ENCODE measurements around the gene SPTBN4.

Gene SPTBN4

DNA sequence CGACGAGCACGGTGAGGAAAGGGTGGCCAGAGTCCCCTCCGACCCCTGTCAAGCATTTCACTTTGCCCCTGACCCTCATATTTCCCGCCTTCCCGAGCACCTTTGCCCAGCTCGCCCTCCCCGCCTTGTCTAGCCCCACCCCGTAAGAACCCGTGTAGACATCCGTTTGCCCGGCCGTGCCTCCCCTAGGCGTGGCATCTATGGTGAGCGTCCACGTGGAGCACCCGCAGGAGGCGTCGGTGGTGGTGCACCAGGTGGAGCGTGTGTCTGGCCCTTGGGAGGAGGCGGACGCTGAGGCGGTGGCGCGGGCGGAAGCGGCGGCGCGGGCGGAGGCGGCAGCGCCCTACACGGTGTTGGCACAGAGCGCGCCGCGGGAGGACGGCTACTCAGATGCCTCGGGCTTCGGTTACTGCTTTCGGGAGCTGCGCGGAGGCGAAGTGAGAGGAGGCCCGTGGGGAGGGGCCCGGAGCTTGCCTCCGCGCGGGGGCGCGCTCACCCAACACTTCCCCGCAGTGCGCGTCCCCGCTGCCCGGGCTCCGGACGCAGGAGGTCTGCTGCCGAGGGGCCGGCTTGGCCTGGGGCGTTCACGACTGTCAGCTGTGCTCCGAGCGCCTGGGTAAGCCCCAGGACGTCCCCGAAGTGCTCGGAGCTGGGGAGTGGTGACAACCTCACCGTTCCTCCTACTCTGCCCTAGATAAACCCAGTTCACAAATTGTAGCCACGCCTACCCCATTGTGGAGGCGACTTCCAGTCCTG lies 138.6 kb downstream of the SPTBN4 start:
- DNase-seq: peak; percentile 98

DNA sequence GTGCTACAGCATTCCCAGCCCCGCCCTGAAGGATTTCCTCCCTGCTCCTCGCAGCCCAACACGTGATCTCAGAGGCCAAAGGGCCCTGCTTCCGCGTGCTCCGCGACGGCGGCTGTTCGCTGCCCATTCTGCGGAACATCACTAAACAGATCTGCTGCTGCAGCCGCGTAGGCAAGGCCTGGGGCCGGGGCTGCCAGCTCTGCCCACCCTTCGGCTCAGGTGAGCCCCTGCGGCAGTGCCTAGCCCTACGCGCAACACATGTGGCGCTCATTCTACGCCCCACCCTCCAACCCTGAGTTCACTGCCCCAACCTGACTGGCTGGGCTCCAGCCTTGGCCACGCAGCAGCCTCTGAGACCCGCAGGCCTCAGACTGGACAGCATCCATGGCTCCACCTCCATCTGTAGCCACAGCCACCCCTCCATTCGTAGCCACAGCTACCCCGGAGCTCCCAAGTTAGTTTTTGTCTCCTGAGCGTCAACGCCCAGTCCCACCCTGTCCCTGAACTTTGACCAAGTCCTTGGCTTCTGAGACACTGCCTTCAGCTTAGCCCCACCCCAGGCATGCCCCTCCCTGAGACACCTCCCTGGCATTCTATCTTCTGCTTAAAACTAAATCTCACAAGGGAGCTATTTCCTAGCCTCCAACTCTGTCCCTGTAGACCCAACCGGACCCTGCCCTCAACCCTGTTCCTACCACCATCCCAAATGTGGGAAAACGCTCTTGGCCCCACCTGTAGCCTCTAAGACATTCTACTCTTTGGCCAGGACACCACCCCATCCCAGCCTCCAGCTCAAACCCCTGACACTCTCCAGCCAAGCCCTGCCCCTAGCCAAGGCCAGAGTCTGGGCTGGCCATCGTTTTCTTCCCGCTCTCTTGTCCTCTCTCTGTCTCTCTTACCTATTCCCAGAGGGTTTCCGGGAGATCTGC lies 140.8 kb downstream of the SPTBN4 start:
- DNase-seq: no peak

- DNase-seq: no peak
Measured at GRCh38 chr19:40608240-40608621, 141.4 kb downstream of the SPTBN4 start.

DNA sequence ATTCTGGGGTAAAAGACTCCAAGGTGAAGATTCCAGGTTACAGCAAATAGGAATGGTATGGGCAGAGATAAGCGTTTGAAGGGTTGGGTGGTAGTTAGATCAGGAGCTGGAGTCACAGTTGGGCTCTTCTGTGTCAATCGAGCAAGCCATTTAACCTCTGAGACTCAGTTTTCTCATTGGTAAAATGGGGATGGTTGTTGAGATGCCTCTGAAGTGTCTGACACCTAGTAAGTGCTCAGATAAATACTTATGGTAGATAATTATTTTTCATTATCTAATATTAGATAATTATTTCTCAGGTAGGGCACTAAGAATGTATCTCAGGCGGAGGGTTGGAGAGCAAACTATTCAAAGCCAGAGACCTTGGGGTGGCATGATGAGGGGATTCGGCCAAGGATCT lies 142.2 kb downstream of the SPTBN4 start:
- no peak for DNase-seq

GRCh38 chr19:40609561-40610395 lies 143.0 kb downstream of the SPTBN4 start:
- no peak for DNase-seq

DNA sequence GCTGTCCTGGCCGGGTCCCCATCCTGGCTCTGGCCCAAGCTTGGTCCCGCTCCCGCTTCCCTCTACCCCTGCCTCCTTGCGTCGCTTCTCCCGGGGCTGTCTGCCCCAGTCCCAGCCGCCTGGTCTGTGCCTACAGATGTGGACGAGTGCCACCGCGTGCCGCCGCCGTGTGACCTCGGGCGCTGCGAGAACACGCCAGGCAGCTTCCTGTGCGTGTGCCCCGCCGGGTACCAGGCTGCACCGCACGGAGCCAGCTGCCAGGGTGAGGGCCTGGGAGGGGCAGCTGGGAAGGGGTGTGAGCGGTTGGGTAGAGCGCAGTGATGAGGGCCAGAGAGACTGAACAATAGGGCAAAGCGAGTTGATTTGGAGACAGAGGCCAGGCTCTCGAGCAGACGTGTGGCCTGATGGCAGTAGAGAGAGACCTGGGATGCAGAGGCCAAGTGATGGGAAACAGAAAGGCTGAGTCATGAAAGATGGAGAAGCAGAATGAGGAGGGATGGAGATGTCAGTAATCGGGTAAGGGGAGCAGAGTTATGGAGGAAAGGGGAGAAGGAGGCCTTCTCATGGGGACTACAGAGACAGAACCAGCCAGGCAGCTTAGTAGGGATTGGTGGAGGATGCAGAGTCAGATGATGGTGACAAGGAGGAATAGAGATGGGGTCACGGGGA lies 143.7 kb downstream of the SPTBN4 start:
- no peak for DNase-seq

DNA sequence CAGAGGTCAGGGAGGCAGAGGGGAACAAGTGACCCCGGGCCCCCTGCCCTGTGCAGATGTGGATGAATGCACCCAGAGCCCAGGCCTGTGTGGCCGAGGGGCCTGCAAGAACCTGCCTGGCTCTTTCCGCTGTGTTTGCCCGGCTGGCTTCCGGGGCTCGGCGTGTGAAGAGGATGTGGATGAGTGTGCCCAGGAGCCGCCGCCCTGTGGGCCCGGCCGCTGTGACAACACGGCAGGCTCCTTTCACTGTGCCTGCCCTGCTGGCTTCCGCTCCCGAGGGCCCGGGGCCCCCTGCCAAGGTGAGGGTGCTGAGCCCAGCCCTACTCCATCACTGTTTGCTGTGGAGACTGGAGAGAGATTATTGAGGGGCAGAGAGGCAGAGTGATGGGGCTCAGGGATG lies 144.3 kb downstream of the SPTBN4 start:
- no peak for DNase-seq

- DNase-seq: no peak
Measured at GRCh38 chr19:40611900-40612698, 145.3 kb downstream of the SPTBN4 start.

DNA sequence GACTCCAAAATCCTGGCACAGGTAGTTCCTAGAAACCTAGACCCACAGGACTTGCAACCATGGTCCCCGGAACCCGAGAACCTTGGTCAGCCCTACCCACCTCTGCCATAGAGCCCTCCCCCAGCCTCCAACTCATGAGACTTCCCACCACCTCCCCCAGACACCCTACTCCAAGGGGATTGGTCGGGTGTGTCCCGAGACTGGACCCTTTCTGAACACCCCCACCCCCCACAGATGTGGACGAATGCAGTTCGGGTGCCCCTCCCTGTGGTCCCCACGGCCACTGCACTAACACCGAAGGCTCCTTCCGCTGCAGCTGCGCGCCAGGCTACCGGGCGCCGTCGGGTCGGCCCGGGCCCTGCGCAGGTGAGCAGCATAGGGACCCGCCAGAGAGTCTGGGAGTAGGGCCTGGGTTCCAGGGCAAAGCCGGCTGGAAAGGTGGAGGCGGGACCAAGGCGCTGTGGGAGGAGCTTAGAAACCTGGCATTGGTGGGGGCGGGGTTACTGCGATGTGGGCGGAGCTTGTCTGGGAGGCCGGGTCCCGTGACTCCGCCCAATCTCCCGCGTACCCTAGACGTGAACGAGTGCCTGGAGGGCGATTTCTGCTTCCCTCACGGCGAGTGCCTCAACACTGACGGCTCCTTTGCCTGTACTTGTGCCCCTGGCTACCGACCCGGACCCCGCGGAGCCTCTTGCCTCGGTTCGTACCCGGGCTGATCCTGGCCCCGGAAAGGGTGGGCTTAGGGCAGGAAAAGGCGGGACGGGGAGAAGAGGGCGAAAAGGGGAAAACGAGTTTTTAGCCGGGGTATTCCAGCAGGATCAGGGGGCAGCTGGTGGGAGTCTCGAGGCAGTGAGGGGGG lies 146.3 kb downstream of the SPTBN4 start:
- peak; percentile 94 for DNase-seq

- DNase-seq: peak; percentile 99
Measured at GRCh38 chr19:40613690-40614621, 147.2 kb downstream of the SPTBN4 start.

DNA sequence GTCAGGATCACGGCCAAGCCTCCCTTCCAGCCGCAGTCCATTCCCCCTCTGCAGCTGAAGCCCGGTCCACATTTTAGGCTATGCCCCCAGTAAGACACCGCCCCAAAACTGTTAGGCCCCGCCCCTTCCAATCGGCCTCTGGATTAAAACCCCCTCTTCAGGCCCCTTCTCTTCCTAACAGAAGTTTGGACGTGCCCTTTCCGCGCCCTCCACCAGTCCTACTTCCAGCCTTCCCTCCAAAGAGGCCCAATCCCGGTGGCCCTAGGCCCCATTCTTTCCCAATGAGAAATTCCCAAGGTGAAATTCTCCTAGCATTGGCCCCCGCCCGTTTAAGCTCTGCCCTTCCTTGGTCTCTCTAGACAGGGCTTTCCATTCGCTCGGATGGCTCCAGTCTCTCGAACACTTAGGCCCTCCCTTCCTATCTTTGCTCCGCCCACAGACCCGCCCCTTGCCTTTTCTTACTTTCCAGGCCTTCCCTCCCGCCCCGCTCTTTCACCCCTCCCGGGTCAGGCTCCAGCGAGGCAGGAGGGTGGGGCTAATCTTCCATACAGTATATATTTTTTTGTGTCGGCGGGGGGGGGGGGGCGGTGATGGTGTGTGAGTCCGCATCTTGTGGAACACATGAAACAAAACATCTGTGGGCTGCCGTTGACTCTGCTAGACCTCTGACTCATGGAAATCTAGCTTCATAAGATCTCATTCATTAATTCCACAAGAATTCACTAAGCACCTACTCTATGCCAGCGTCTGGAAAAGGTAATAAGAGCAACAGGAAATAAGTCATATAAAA lies 148.0 kb downstream of the SPTBN4 start:
- peak; percentile 92 for DNase-seq

DNA sequence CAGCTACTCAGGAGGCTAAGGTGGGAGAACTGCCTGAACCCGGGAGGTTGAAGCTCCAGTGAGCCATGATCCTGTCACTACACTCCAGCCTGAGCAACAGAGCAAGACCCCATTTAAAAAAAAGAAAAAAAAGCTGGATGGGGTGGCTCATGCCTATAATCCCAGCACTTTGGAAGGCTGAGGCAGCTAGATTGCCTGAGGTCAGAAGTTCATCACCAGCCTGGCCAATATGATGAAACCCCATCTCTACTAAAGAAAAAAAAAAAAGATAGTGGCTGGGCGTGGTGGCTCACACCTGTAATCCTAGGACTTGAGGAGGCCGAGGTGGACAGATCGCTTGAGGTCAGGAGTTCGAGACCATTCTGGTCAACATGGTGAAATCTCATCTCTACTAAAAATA lies 149.4 kb downstream of the SPTBN4 start:
- DNase-seq: no peak

DNA sequence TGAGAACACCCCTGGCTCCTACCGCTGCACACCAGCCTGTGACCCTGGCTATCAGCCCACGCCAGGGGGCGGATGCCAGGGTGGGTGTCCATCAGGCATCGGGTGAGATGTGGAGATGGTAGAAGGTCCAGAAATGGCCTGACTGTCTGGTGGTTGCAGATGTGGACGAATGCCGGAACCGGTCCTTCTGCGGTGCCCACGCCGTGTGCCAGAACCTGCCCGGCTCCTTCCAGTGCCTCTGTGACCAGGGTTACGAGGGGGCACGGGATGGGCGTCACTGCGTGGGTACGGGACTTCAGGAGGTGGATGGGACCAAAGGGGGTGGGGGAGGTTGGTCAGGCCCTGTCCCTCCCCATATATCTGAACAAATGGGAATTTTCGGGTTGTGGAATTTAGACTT lies 150.1 kb downstream of the SPTBN4 start:
- DNase-seq: no peak

DNA sequence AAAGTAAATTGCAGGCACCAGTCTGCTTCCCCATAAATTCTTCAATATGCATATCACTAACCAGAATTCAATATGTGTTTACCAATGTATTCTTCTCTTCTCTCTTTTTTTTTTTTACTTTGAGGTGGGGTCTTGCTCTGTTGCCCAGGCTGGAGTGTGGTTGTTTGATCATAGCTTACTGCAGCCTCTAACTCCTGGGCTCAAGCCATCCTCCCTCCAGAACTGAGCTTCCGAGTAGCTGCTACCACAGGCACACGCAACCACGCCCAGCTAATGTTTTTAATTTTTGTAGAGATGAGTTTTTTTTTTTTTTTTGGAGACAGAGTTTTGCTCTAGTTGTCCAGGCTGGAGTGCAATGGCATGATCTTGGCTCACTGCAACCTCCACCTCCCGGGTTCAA lies 151.2 kb downstream of the SPTBN4 start:
- DNase-seq: no peak

DNA sequence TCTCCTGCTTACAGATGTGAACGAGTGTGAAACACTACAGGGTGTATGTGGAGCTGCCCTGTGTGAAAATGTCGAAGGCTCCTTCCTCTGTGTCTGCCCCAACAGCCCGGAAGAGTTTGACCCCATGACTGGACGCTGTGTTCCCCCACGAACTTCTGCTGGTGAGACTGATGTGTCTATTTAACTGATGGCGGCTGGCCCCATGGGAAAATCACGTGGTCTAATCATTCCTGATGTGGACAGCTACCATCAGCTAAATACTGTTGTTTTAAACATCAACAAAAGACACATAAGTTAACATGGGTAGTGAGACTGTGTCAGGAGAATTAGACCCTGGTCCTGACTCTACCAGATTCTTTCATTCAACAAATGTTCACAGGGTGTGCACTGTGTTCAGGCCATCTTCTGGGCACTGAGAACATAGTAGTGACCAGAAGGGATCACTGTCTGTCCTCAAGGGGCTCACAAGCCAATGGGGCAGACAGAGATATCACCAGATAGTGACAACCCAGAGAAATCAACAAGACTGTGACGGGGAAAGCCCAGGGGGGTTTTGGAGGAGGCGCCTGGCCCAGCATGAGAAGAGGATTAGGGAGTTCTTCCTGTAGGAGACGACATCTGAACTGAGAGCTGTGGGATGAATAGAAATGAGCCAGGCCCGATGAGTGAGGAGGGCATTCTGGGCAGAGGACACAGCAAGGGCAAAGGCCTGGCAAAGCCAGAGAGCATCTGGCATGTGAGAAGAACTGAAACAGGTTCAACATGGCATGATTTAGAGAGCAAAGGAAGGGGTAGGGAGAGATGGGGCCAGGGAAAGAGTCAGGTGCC lies 152.7 kb downstream of the SPTBN4 start:
- no peak for DNase-seq

DNA sequence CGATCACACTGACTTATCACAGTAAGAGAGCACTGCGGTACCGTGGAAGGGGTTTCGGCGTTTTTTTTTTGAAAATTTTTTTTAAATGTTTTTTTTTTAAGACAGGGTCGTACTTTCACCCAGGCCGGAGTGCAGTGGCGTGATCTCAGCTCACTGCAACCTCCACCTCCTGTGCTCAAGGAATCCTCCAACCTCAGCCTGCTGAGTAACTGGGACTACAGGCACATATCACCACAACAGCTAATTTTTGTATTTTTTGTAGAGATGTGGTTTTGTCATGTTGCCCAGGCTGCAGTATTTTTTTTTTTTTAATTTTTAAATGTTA lies 153.3 kb downstream of the SPTBN4 start:
- no peak for DNase-seq

DNA sequence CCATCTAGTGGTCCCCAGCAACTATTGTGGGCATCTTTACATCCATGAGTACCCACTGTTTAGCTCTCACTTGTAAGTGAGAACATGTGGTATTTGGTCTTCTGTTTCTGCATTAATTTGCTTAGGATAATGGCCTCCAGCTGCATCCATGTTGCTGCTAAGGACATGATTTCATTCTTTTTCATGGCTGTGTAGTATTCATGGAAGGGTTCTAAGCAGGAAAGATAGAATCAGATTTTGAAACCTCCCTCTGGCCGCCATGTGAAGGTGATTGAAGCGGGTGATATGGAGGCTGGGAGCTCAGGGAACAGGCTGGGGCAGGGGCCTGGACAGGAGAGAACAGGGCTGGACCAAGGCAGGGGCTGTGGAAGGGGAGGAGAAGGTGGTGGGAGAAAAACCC lies 154.5 kb downstream of the SPTBN4 start:
- no peak for DNase-seq
